22Rv1 (cell line): Measurements from ENCODE around the gene CDK5RAP3.

ENCODE experiments used
- ZFX ChIP-seq: fragments of 450-650 bp; IDR thresholded peaks from 2 replicates; pipeline ENCODE4 v1.6.1; 2017; ENCODE audit warnings: antibody characterized with exemption, borderline replicate concordance
- TF ChIP-seq, protein P1 (sequence below): fragments of 450-650 bp; IDR thresholded peaks from 2 replicates; pipeline ENCODE4 v1.5.1; 2017; ENCODE audit warnings: mild to moderate bottlenecking

- TF ChIP-seq, protein P1, sequence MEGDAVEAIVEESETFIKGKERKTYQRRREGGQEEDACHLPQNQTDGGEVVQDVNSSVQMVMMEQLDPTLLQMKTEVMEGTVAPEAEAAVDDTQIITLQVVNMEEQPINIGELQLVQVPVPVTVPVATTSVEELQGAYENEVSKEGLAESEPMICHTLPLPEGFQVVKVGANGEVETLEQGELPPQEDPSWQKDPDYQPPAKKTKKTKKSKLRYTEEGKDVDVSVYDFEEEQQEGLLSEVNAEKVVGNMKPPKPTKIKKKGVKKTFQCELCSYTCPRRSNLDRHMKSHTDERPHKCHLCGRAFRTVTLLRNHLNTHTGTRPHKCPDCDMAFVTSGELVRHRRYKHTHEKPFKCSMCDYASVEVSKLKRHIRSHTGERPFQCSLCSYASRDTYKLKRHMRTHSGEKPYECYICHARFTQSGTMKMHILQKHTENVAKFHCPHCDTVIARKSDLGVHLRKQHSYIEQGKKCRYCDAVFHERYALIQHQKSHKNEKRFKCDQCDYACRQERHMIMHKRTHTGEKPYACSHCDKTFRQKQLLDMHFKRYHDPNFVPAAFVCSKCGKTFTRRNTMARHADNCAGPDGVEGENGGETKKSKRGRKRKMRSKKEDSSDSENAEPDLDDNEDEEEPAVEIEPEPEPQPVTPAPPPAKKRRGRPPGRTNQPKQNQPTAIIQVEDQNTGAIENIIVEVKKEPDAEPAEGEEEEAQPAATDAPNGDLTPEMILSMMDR, result no peak
- TF ChIP-seq ZFX, result no peak
These were observed 9.6 kb downstream of the CDK5RAP3 start for GRCh38 chr17:47980541-47980940.
